Activated CD4-positive, alpha-beta T cell treated with anti-CD3 and anti-CD28 coated beads, Interleukin-2, amount 50 U/mL, for 1 hour (primary cell): ENCODE measurements around the gene VPS13D.

Experiments used
- DNase-seq: peaks from one replicate; pipeline ENCODE4 v3.0.0-alpha.2; 2020

The VPS13D gene

DNA sequence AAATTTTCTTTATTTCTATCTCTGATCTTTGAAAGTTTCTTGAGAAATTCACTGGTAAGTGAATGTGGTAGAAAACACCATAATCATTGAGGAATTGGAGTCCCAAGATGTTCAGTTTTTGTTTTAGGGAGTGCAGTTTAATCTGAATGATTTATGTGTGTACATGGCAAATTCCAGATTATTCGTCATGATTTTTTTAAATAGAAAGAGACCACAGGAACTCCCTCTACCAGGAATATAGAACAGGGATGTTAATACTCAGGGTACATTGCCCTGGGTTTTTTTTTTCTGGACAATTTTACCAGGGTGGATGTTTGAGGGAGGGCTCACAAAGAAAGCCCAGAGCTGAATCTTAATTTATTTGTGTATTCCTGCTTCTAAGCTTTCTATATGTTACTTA lies 109.0 kb downstream of the VPS13D start:
- no peak for DNase-seq

DNA sequence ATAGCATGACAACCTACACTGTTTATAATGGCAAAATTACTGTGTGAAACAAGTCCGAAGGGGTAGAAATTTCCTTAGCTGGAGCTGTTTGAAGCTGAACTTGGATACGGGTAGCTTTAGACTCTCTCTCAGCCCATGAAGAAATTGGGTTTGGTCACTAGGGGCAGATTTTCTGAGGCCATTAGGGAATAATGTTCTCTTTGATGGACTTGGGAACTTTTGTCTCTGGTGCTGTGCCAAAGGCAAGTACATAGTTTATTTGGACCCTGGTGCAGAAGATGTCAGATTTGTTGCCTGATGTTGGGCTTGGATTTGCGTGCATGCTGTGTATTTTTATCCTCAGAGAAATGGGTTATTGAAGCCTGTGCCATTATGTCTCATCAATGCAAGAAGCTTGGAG lies 109.6 kb downstream of the VPS13D start:
- no peak for DNase-seq

DNA sequence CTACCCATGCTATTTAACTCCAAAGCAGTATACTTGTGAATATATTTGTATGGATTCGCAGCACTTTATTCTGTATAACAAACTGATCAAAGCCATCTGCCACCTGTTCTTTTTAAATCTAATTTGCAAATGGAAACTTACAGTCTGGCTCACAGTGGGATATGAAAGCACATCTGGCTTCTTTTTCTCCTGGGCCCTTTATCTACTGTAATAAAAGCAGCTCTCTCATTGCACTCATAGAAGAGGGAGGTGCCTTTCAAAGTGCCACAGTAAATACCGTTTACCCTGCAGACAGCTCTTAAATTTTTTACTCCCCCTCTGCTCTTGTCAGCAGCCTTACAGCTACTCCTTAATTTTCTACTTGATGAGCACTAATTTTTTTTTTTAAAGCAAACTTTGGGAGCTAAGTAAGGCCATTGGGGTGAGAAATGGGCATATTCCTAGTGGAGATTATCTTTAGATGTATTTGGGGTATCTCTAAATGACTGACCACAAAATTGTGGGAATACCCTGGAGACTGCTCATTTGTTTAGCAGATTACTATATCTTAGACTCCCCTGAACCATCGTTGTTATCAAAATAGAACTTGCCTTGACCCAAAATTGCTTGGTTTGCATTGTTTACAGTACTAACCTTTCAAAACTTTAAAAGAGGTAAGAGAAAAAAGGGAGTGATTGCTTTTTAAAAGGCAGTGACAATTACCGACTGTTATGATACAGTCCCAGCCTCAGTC lies 110.1 kb downstream of the VPS13D start:
- DNase-seq: no peak

DNA sequence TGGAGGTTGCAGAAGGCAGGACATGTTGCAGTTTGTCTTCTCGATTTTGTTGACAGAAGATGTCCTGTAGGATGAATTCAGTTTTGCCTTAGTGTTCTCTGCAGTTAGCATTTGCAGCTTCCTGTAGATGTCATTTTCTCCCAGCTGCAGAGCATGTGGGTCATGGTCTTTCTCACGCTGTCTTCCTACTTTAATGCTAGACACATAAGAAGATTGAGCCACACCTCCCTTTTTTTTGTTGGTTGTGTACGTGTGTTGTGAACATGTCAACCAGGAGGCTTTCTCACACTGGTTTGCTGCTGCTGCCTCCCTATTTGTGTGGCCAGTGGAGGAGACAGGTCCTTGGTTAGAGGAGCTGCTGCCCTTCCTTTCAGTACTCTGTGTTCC lies 110.7 kb downstream of the VPS13D start:
- no peak for DNase-seq

DNA sequence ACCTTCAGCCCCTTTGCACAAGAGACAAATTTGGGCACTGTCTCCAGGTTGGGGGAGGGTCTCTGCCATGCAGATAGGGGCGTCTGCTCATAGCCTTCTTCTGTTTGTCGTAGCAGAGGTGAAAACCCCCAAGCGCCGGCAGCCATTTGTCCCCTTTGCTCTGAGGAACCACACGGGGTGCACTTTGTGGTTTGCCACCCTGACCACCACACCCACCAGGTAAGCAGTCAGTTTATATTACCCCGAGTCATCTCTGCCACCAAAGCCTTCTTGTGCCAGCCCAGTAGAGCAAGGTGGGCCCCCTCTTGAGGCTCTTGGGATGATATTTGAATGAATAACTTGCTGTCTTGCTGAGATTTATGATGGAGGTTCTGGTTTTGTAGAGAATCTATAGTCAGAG lies 111.8 kb downstream of the VPS13D start:
- no peak for DNase-seq

DNA sequence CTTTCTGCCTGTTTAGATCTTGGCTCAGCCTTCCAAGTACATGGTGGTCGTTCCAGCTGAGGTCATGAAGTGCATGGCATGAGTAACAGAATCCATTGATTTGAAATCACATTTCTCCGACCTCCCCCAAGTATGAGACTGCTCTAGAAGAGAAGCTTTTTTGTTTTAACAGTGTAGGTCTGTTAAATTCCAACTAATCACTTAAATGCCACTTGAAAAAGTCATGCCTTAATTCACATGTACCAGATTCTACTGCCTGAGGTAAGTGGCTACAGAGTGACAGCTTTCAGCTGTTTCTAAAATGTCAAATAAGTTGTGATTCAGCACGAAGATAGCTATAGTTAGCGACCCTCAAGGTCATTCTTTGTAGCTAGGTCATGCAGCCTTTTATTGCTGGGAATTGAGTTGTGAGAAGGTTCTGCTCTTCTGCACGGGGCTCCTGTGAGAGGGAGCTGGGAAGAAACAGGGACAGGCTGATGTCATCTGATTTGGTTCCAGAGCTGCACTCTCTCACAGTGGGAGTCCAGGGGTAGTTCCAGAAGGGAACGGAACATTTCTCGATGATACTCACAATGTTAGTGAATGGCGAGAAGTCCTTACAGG lies 112.7 kb downstream of the VPS13D start:
- no peak for DNase-seq

DNA sequence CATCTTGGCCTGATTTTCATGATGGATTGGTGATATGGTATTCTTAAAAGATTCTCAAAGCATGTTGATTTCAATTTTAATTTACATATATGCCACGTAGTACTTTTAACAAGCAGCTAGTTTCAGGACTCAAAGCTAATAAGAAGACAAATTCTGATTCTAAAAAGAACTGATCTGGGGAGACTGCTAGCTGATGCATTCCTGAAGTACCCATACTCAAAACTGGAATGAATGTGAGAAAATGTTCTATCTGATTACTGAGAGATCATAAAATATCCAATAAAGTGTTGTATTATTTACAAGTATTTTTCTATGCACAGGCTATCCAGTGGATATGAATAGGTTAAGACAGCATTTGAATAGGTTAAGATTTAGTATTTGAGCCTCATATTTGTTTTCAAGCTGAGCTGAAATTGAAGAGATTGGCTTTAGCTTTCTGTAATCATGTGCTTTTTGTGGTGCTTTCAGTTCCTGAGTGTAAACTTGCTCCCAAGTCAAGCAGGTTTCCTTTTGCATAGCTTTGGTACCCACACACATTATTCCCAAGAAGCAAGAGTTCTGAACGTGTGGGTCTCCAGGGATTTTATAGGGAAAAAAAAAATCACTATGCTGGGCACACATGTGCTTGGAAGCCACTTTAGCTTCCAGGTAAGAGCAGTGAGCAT lies 114.1 kb downstream of the VPS13D start:
- DNase-seq: no peak

DNA sequence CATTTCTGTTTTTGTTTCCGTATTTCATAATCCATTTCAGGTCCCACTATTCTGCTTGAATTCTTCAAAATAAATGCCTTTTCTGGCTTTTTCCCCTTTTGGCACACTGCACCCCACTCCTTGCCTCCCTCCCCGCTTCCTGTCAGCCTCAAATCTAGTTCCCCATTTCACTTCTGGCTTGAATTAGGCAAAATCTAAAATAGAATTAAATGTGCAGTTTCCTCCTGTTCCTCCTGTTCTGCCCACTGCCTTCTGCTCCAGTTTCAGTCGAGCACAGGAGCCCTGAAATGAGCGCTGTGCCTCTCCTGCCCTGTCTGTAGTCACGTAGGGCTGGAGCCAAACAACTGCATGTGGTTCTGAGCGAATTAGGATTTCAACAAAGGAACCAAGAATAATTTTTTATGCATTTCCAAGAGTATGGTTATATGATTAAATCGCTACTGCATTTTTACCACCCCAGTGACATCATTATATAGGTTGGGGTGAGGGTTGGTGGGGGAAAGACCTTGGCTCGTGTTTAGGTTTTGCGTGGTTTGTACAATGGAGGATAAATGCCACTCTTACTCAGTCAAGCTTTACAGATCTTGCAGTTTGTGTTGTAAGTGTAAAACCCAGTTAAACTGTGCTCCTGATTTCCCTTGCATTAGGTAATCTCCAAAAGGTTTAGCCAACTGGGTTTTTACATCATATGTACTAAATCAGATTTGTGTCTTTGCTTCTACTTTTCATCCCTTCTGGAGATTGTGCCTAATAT lies 114.9 kb downstream of the VPS13D start:
- DNase-seq: no peak

DNA sequence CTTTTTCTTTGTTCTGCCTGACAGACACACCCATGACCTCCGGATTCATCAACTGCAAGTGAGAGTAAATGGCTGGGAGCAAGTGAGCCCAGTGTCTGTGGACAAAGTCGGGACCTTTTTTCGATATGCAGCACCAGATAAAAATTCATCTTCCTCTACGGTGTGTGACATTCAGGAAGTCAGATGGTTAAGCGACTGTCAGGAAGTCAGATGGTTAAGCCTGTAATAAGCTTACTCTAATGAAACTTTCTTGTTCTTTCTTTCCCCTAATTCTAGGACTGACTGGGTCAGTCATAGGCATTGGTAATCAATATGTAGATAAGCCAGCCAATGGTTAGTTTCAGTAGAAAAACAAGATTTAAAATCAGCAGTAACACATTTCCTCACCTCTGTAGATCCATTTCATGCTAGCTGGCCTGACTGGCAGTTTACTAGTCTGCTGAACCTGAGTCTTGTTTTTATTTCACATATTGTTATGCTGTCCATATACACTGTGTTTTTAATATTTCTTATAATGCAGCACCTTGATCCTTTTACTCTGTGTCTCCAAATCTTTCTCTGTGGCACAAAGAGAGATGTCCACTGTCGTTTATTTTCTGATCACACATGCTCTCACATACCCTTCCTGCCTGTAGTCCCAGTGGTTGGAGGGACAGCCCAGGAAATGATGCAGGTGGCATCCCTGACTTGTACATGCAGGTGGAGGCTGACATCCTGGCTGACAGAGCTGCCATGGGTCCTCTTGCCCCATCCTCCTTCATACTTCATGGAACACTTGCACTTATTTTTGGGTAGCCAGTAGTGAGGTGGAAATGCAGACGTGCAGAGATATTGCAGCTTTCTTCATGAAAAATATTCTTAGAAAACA lies 115.8 kb downstream of the VPS13D start:
- no peak for DNase-seq

DNA sequence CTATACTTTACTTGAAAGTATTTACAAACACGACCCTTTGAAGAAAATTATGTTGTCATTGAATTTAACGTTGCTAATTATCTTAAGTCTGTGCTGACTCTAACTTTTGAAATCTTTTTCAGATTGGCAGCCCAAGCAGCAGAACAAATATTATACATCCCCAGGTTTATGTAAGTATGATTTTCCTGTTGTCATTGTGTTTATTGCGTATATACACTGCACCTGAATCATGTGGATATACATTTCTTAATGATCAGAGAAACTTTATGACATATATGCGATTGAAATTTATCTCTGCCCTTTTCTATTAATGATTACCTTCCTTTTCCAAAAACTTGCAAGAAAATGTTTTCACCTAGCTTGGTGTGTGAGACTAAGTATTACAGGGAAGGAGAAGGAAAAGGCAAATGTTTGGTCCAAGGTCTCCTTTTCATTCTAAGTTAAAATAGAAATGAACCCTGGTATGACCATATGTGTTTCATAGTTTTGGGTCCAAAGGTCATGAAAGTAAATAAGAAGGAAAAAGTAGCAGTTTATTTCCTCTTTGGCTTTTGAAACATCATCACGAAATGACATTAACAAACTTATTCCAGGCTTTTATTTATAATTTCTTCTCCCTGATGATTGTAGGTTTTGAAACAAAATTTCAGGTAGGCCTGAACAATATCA lies 116.8 kb downstream of the VPS13D start:
- DNase-seq: no peak

DNA sequence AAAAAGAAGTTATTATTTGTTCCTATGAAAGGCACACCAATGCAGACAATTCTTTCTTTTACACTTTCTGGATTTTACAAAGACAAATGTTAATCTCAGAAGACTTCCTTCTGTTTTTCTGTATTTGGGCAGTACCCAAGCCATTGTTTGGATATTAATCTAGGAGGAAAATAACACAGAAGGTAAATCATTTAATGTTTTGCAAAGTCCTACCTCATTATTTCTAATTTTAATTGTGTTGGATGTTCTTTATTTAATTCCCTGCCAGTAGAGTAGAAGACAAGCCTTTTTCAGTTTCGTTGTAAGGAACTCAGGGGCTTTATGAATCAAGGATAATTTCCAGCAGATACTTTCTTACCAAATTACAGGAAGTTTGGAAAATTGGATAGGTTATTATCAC lies 118.3 kb downstream of the VPS13D start:
- no peak for DNase-seq

DNA sequence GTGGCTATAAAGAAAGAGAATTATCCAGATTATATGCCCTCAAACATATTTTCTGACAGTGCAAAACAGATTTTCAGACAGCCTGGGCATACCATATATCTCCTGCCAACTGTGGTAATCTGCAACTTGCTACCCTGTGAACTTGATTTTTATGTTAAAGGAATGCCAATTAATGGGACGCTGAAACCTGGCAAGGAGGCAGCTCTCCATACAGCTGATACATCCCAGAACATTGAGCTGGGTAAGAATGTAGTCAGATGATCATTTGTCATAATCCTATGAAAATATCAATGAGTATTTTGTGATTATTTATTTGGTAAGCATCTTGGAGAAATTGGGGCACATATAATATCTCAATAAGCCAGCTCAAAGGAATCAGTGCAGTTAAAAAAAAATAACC lies 124.2 kb downstream of the VPS13D start:
- no peak for DNase-seq

DNA sequence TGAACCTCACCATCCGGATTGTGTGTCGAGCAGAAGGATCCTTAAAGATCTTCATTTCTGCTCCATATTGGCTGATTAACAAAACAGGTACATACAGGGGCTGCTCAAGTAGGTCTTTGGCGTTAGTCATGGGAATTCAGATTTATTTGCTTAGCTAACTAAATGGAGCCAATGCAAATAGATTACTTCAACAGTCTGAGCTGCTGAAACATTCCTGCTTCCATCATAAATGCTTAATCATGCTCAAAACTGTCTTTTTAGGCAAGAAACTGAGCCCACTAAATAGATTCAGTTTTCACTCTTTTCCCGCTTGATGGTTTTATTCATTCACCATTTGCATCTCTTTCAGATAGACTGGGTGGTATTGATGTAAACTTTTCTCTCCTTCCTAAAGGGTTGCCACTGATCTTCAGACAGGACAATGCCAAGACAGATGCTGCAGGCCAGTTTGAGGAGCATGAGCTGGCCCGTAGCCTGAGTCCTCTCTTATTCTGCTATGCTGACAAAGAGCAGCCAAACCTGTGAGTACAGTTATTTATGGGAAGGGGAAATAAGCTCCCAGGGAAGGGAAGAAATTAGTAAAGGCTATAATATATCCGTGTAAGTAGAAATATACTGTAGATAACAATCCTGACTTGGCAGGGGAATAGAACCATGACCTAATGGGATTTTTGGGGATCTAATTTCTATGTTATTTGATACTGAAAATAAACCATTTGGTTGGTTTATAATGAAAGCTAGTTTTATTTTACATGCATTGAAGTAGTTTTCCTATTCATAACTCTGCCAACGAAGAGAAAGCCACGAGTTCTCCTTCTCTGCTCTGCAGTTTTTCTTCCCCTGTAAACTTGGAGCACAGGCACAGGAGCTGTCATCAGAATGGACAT lies 126.4 kb downstream of the VPS13D start:
- DNase-seq: no peak

DNA sequence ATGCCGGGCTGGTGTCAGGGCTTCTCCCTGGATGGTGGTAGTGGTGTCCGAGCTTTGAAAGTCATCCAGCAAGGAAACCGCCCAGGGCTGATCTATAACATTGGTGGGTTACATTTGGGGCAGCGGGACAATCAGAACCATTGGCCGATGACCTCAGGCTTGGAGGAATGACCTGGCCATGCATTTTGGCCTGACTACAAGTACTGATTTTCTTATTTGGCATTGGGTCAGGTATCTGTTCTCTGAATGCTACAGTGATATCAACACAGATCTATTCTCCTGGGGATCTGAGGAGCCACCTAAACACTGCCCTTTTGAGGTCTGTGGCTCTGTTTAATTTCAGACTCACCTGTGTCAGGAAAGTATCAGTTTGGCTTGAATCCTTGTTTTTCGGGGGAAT lies 128.7 kb downstream of the VPS13D start:
- DNase-seq: no peak

DNA sequence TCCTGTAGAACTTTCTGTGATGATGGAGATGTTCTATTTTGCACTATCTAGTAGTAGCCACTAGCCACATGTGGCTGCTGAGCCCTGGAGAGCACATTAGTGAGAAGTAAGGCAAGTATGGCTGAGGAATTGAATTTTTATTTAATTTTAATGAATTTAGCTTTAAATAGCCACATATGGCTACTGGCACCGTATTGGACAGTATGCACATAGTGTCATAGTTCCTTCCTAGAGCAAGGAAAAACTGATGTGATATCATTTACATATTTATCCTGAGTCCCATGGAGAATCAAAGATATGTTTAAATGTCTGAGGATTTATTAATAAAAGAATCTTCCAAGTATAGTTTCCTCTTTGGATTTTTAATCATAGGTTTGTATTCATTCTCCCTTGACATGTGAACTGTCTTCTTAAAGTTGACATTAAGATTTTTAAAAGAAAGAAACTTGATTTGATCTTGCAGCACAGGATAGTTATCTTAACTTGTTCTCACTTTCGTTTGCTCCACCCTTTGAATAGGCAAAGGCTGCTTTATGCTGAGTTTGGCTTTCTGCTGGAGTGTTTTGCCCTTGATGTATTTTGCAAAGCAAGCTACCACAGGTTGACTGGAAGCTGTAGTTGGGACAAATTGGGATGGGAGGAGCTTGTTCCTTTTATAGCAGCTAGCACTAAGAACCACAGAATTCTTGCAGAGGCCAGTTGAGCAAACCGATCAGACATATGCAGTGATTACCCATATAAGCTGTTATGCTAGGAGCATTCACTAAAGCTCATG lies 129.7 kb downstream of the VPS13D start:
- no peak for DNase-seq

DNA sequence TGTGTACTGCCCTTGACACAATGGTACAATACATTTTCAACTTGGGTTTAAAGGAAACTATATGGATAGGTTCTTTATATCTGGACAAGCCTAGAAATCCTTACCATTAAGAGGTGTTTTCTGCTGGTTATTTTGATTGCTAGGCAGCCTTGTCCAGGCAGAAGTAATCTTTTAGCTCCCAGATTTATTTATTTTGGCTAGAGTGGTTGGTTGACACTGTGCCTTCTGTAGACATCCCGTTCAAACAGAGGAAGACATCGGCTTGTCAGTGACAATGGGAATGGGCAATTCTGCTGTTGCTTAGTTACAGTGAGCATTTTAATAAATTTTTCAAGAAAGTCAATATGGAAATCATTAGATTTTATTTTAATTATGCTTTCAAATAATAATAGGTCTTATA lies 138.8 kb downstream of the VPS13D start:
- DNase-seq: no peak

DNA sequence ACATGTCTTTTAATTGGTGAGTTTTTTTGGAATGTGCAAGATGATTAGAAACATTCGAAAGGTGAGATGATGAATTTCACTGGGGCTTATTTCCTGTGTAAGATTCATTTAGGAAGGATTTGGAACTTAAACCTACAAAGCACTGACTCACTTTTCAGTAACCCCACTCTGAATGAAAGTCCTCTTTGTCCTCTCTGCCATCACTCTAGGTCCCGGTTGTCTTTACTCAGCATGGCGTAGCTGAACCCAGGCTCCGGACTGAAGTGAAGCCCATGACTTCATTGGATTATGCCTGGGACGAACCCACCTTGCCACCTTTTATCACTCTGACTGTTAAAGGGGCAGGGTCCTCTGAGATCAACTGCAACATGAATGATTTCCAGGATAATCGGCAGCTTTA lies 139.4 kb downstream of the VPS13D start:
- DNase-seq: no peak

DNA sequence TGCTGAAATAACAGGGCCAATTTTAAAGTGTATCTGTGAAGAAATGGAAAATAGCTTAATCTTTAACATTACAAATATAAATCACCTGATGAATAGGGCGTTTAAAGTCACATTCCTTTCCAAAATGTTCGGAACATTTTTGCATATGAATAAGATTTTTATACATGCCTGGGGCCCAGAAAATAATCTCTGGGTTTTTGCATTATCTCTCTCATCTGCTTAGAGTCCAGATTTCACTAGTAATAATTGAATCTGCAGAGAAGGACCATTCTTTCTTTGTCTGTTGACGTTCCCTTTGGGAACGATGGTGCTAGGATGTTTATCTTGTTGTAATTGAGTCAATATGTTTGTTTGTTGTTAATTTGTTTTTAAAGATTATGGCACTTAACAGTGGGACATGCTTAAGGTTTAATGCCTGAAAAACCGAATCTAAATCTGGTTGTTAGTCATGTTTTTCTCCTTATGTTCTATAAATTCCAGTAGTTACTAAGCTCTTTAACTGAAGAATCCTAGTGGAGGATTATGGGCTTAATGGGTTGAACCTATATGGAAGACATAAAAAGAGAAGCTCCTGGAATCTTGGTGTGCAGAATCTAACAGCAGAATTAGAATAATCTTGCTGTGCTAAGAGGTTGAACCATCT lies 140.6 kb downstream of the VPS13D start:
- no peak for DNase-seq

DNA sequence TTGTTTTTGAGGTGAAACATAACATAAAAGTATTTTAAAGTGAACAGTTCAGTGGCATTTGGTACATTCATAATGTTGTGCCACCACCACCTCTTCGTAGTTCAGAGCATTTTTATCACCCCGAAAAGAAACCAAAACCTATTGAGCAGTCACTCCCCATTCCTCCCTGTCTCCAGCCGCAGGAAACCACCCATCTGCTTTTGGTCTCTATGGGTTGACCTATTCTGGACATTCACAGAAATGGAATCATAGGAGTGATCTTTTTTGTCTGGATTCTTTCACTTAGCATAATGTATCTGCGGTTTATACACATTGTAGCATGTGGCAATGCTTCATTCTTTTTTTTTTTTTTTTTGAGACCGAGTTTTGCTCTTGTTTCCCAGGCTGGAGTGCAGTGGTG lies 141.2 kb downstream of the VPS13D start:
- no peak for DNase-seq

DNA sequence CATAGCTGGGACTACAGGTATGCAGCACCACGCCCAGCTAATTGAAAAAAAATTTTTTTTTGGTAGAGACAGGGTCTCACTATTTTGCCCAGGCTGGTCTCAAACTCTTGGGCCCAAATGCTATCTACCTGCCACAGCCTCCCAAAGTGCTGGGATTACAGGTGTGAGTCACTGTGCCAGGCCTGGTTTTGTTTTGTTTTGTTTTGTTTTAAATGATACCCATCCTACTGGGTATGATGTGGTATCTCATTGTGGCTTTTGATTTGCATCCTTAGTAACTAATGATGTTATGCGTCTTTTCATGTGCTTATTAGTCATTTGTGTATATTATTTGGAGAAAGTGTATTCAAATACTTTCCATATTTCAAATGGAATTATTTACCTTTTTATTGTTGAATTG lies 142.3 kb downstream of the VPS13D start:
- no peak for DNase-seq
